GM12874 (cell line): ENCODE results near the gene CRACR2B.

Experiments used
- TF ChIP-seq, protein P1 (sequence below): IDR thresholded peaks from 2 replicates; pipeline ENCODE4 v1.5.1; 2011; ENCODE audit warnings: low read depth, mild to moderate bottlenecking, control low read depth, low read length, moderate library complexity; ENCODE audit not compliant: insufficient read depth

CRACR2B gene

GRCh38 chr11:792535-792821 is 35.2 kb upstream of the CRACR2B start:
- TF ChIP-seq, protein P1, sequence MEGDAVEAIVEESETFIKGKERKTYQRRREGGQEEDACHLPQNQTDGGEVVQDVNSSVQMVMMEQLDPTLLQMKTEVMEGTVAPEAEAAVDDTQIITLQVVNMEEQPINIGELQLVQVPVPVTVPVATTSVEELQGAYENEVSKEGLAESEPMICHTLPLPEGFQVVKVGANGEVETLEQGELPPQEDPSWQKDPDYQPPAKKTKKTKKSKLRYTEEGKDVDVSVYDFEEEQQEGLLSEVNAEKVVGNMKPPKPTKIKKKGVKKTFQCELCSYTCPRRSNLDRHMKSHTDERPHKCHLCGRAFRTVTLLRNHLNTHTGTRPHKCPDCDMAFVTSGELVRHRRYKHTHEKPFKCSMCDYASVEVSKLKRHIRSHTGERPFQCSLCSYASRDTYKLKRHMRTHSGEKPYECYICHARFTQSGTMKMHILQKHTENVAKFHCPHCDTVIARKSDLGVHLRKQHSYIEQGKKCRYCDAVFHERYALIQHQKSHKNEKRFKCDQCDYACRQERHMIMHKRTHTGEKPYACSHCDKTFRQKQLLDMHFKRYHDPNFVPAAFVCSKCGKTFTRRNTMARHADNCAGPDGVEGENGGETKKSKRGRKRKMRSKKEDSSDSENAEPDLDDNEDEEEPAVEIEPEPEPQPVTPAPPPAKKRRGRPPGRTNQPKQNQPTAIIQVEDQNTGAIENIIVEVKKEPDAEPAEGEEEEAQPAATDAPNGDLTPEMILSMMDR, result no peak

DNA sequence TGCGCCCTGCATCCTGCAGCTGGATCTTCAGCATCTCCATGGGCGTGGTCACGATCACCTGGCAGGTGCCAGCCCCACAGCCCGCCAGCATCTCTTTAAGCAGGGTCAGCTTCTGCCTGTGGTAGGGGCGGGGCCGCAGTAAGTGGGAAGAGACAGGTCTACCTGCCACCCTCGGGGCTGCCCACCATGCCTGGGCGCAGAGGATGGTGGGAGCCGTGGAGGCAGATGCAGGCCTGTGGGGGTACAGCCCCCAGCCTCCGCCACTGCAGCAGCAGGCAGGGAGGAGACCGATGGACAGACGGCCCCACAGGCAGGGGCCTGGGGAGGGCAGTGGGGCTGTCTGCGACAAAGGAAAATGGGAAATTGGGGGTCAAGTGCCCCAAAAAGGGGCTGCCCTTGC is 34.8 kb upstream of the CRACR2B start:
- TF ChIP-seq, protein P1, result no peak

DNA sequence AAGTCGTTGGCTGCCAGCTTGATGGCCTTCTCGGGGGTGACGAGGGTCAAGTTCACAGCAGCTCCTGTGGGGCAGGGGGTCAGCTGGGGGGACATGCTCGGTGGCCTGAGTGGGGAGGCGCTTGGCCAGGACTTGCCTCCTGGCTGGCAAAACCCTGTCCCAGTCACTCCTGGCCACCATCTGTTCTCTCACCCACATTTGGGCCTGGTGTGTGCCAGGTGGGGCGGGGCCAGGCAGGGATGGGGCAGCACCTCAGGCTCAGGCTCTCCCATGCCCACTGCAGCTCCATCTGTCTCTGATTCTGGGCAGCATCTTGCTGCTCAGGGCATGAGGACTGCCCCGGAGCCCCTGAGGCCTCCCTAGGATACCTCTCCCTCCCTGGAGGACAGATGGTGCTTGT is 34.2 kb upstream of the CRACR2B start:
- TF ChIP-seq, protein P1, result no peak

- TF ChIP-seq, protein P1, result no peak
Observed at GRCh38 chr11:794013-794765, 33.5 kb upstream of the CRACR2B start.

DNA sequence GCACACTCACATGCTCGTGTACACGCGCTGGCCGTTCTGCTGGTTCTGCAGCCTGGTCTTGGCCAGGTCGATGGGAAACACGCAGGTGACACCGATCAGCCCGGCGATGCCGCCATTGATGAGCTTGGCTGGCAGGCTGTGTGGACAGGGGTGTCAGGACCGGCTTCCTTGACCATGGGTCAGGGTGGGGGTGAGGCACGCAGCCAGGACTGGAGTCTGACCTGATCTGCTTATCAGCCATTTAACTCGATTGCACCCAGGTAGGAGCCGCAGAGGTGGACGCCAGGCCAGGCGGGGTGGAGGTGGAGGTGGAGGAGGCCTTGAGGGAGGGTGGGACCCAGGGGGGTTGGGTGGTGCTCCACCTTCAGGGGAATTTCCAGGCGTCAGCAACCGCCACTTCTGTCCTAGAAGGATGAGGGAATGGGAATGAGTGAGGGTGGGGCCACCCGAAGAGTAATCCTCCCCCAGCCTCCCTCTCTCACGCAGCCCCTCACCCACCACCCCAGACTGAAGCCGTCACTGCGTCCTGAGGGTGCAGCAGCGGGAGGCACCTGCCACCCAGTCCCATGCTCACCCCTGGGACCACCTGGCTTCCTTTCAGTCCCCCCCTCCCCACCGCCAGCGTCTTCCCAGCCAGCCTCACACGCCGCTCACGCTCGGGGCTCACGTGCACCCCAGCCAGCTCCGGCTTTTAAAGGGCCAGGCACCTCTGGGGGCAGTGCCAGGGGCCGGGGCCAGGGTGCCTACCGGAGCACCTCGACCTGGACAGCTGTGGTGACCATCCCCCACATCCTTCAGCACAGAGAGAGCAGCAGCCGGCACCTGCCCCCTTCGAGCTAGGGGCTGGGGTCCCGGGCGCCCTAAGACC is 32.7 kb upstream of the CRACR2B start:
- TF ChIP-seq, protein P1, result no peak

DNA sequence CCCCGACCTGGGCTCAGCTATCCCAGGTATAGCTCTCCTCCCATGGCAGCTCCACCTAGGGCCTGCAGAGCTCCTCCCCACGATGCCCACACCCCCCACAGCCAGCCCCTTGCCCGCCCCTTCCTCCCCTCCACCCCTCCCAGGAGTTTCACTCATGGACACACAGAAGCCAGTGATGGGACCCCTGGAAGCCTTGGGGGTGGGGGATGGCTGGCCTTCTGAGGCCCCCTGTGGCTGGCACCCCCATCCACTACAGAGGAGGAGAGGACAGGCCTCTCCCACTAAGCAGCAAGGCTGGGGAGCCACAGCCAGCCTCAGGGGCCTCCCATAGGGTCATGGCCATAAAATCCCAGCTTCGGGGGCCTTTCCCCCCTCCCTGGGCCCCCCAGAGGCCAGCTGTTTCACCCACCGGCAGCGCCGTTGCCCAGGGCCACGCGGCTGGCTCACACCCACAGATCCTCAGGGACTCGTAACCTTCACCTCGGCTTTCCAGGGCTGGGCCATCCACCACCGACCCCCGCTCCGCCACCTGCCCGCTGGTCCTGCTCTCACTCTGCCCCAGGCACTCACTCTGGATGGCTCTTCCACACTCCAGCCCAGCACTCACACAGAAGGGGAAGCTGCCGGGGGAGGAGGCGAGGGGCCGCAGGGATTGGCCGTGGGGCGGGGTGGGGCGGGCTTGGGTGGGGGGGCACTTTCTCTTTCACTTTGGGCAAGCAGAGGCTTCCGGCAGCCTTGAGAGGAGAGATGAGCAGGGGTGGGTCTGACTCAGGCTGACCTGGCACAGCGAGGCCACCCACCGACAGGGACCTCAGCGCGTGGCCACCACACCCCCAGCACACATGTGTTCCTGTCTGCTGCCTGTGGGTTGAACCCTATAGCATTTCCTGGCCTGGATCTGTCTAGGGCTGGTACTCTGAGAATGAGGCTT is 31.8 kb upstream of the CRACR2B start:
- TF ChIP-seq, protein P1, result no peak
